GM12878 (cell line): ENCODE data around the gene ARL15.

Experiments
- EP300 ChIP-seq, 2 experiments: fragments of 150-350 bp in 1 of 2; IDR thresholded peaks; 2 replicates each; pipeline ENCODE4 v1.6.1; 2011 to 2012; ENCODE audit warnings: low read depth in 2 of 2, low read length in 2 of 2, borderline replicate concordance in 1 of 2, improper control_type of control experiment in 1 of 2, inconsistent platforms in 1 of 2; ENCODE audit not compliant: control insufficient read depth in 1 of 2
- EZH2 ChIP-seq: IDR thresholded peaks from 2 replicates; pipeline ENCODE4 v1.6.1; 2012; ENCODE audit warnings: low read depth, mild to moderate bottlenecking, control low read depth, inconsistent platforms, low read length, borderline replicate concordance; ENCODE audit not compliant: control insufficient read depth
- POLR2A ChIP-seq: IDR thresholded peaks from 2 replicates; pipeline ENCODE4 v1.6.1; 2011; ENCODE audit warnings: low read depth, mild to moderate bottlenecking, low read length
- RAD21 ChIP-seq: IDR thresholded peaks from 2 replicates; pipeline ENCODE4 v1.6.1; 2011; ENCODE audit warnings: mild to moderate bottlenecking, low read depth, low read length, moderate library complexity; ENCODE audit not compliant: insufficient read depth
- SRF ChIP-seq, 2 experiments: IDR thresholded peaks; 2 replicates each; pipeline ENCODE4 v1.6.1; 2011; ENCODE audit warnings: low read depth in 2 of 2, low read length in 2 of 2, mild to moderate bottlenecking in 1 of 2, moderate library complexity in 1 of 2
- SUZ12 ChIP-seq: fragments of 200-600 bp; sonication (generic); IDR thresholded peaks from one replicate; pipeline ENCODE4 v1.6.1; 2018; ENCODE audit warnings: antibody characterized with exemption, mild to moderate bottlenecking; ENCODE audit not compliant: unreplicated experiment
- TAF1 ChIP-seq: IDR thresholded peaks from 2 replicates; pipeline ENCODE4 v1.6.1; 2011; ENCODE audit warnings: mild to moderate bottlenecking, low read depth, low read length, borderline replicate concordance
- YBX1 ChIP-seq: fragments of 450-650 bp; IDR thresholded peaks from 2 replicates; pipeline ENCODE4 v1.6.1; 2016; ENCODE audit warnings: antibody characterized with exemption
- YY1 ChIP-seq: IDR thresholded peaks from 2 replicates; pipeline ENCODE4 v1.6.1; 2011; ENCODE audit warnings: low read depth, mild to moderate bottlenecking, low read length
- TF ChIP-seq, protein P1 (sequence below), 3 experiments: IDR thresholded peaks in 2 of 3; conservative IDR thresholded peaks in 1 of 3; 2 replicates each; pipeline ENCODE4 v1.5.1; 2011; ENCODE audit warnings: low read depth in 3 of 3, low read length in 3 of 3, mild to moderate bottlenecking in 3 of 3, control low read depth in 2 of 3, moderate library complexity in 2 of 3, inconsistent platforms in 1 of 3, mixed read lengths in 1 of 3; ENCODE audit not compliant: control insufficient read depth in 2 of 3, insufficient read depth in 1 of 3; ENCODE audit errors: extremely low read depth in 1 of 3
- TF ChIP-seq, protein P2 (sequence below): IDR thresholded peaks from 2 replicates; pipeline ENCODE4 v1.6.1; 2012; ENCODE audit warnings: low read depth, low read length, improper control_type of control experiment

- no peak for TF ChIP-seq SRF (IDR thresholded peaks at IDR 0.05; ENCODE audit: low read depth in 2 of 2, low read length in 2 of 2)
- TF ChIP-seq, protein P1, sequence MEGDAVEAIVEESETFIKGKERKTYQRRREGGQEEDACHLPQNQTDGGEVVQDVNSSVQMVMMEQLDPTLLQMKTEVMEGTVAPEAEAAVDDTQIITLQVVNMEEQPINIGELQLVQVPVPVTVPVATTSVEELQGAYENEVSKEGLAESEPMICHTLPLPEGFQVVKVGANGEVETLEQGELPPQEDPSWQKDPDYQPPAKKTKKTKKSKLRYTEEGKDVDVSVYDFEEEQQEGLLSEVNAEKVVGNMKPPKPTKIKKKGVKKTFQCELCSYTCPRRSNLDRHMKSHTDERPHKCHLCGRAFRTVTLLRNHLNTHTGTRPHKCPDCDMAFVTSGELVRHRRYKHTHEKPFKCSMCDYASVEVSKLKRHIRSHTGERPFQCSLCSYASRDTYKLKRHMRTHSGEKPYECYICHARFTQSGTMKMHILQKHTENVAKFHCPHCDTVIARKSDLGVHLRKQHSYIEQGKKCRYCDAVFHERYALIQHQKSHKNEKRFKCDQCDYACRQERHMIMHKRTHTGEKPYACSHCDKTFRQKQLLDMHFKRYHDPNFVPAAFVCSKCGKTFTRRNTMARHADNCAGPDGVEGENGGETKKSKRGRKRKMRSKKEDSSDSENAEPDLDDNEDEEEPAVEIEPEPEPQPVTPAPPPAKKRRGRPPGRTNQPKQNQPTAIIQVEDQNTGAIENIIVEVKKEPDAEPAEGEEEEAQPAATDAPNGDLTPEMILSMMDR (IDR thresholded peaks at IDR 0.05 in 2 of 3, conservative IDR thresholded peaks at IDR 0.05 in 1 of 3; ENCODE audit: control insufficient read depth in 2 of 3, extremely low read depth in 1 of 3, insufficient read depth in 1 of 3, low read depth in 3 of 3, low read length in 3 of 3), result no peak
- TF ChIP-seq POLR2A, result no peak
- TF ChIP-seq YBX1, result no peak
- TF ChIP-seq SUZ12, result no peak
- no peak for TF ChIP-seq TAF1
- TF ChIP-seq, protein P2, sequence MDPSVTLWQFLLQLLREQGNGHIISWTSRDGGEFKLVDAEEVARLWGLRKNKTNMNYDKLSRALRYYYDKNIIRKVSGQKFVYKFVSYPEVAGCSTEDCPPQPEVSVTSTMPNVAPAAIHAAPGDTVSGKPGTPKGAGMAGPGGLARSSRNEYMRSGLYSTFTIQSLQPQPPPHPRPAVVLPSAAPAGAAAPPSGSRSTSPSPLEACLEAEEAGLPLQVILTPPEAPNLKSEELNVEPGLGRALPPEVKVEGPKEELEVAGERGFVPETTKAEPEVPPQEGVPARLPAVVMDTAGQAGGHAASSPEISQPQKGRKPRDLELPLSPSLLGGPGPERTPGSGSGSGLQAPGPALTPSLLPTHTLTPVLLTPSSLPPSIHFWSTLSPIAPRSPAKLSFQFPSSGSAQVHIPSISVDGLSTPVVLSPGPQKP, result no peak
- TF ChIP-seq EZH2, result no peak
- TF ChIP-seq EP300 (IDR thresholded peaks at IDR 0.05; ENCODE audit: borderline replicate concordance in 1 of 2, control insufficient read depth in 1 of 2, low read depth in 2 of 2, low read length in 2 of 2), result no peak
- no peak for TF ChIP-seq YY1
- no peak for TF ChIP-seq RAD21
Observed at GRCh38 chr5:53895091-53895683, 415.2 kb downstream of the ARL15 start.
